Mesenchymal stem cell (in vitro differentiated cells and primary cell): ENCODE results near the gene BABAM2.
"Not testable (repeated sequence)": the region's sequence is repeated elsewhere in the genome, so short reads cannot be mapped to it uniquely, and the experiment has no call there.

Source experiments
- DNase-seq: peaks from one replicate; pipeline ENCODE4 v3.0.0-alpha.2; 2013
- H2AFZ ChIP-seq: one replicate; pipeline ENCODE4 v1.6.1; 2013; ENCODE audit warnings: low read depth, mild to moderate bottlenecking, control low read depth, inconsistent platforms, low read length, moderate library complexity
- H2AK5ac ChIP-seq: 2 replicates; pipeline ENCODE4 v1.6.1; 2013; ENCODE audit warnings: low read length, moderate library complexity, mild to moderate bottlenecking, inconsistent platforms; ENCODE audit not compliant: severe bottlenecking
- H2BK120ac ChIP-seq: one replicate; pipeline ENCODE4 v1.6.1; 2013; ENCODE audit warnings: low read depth, mild to moderate bottlenecking, inconsistent platforms, low read length, moderate library complexity
- H2BK12ac ChIP-seq, 2 experiments: one replicate each; pipeline ENCODE4 v1.6.1; 2013; ENCODE audit warnings: inconsistent platforms in 2 of 2, low read length in 2 of 2, mild to moderate bottlenecking in 2 of 2, moderate library complexity in 2 of 2, control low read depth in 1 of 2
- H2BK15ac ChIP-seq: one replicate; pipeline ENCODE4 v1.6.1; 2013; ENCODE audit warnings: mild to moderate bottlenecking, low read depth, inconsistent platforms; ENCODE audit not compliant: poor library complexity, severe bottlenecking
- H2BK5ac ChIP-seq: 2 replicates; pipeline ENCODE4 v1.6.1; 2013; ENCODE audit warnings: low read depth, mild to moderate bottlenecking, low read length, control low read depth, inconsistent platforms; ENCODE audit not compliant: poor library complexity, severe bottlenecking
- H3K14ac ChIP-seq, 2 experiments: one replicate each; pipeline ENCODE4 v1.6.1; 2013; ENCODE audit warnings: inconsistent platforms in 2 of 2, low read length in 2 of 2, control low read depth in 1 of 2, mild to moderate bottlenecking in 1 of 2, moderate library complexity in 1 of 2
- H3K18ac ChIP-seq, 2 experiments: one replicate each; pipeline ENCODE4 v1.6.1; 2013; ENCODE audit warnings: inconsistent platforms in 2 of 2, low read length in 2 of 2, control low read depth in 1 of 2, low read depth in 1 of 2, mild to moderate bottlenecking in 1 of 2
- H3K23ac ChIP-seq, 2 experiments: one replicate each; pipeline ENCODE4 v1.6.1; 2013; ENCODE audit warnings: inconsistent platforms in 2 of 2, low read length in 2 of 2, mild to moderate bottlenecking in 2 of 2, moderate library complexity in 2 of 2, control low read depth in 1 of 2
- H3K27ac ChIP-seq: 2 replicates; pipeline ENCODE4 v1.5.1; 2013; ENCODE audit warnings: mild to moderate bottlenecking, moderate library complexity, low read length, control low read depth, inconsistent platforms; ENCODE audit not compliant: poor library complexity, severe bottlenecking
- H3K27me3 ChIP-seq, 2 experiments: 2 replicates each; pipeline versions ENCODE4 v1.6.1 to v1.7.0; 2013; ENCODE audit warnings: low read length in 2 of 2, mild to moderate bottlenecking in 2 of 2, moderate library complexity in 2 of 2, control low read depth in 1 of 2, inconsistent platforms in 1 of 2; ENCODE audit not compliant: control insufficient read depth in 1 of 2, insufficient read depth in 1 of 2
- H3K36me3 ChIP-seq, 2 experiments: 2 replicates each; pipeline versions ENCODE4 v1.6.1 to v1.7.0; 2013; ENCODE audit warnings: low read length in 2 of 2, control low read depth in 1 of 2, inconsistent platforms in 1 of 2, low read depth in 1 of 2, mild to moderate bottlenecking in 1 of 2; ENCODE audit not compliant: insufficient read depth in 2 of 2, control insufficient read depth in 1 of 2
- H3K4ac ChIP-seq, 2 experiments: one replicate each; pipeline ENCODE4 v1.6.1; 2013; ENCODE audit warnings: inconsistent platforms in 2 of 2, low read length in 2 of 2, mild to moderate bottlenecking in 2 of 2, moderate library complexity in 2 of 2, control low read depth in 1 of 2, low read depth in 1 of 2
- H3K4me1 ChIP-seq: 2 replicates; pipeline ENCODE4 v1.6.1; 2013; ENCODE audit warnings: low read depth, low read length, control low read depth; ENCODE audit not compliant: control insufficient read depth, insufficient read depth
- H3K4me2 ChIP-seq: 2 replicates; pipeline ENCODE4 v1.6.1; 2013; ENCODE audit warnings: low read length, mild to moderate bottlenecking, inconsistent platforms; ENCODE audit not compliant: poor library complexity, severe bottlenecking
- H3K4me3 ChIP-seq, 2 experiments: 2 replicates each; pipeline versions ENCODE4 v1.5.1 to v1.7.0; 2013; ENCODE audit warnings: low read length in 2 of 2, mild to moderate bottlenecking in 2 of 2, control low read depth in 1 of 2, low read depth in 1 of 2; ENCODE audit not compliant: insufficient read depth in 1 of 2
- H3K79me1 ChIP-seq: replicated peaks from 2 replicates; pipeline ENCODE4 v1.6.1; 2013; ENCODE audit warnings: mild to moderate bottlenecking, control low read depth, low read length, inconsistent platforms; ENCODE audit not compliant: poor library complexity, severe bottlenecking
- H3K9ac ChIP-seq: 2 replicates; pipeline ENCODE4 v1.7.0; 2013; ENCODE audit warnings: mild to moderate bottlenecking, low read length, moderate library complexity
- H3K9me3 ChIP-seq: 2 replicates; pipeline ENCODE4 v1.7.0; 2013; ENCODE audit warnings: mild to moderate bottlenecking, low read length; ENCODE audit not compliant: control insufficient read depth
- H4K8ac ChIP-seq: one replicate; pipeline ENCODE4 v1.6.1; 2013; ENCODE audit warnings: inconsistent platforms, mild to moderate bottlenecking, low read length, moderate library complexity
- H4K91ac ChIP-seq: one replicate; pipeline ENCODE4 v1.6.1; 2013; ENCODE audit warnings: mild to moderate bottlenecking, low read length, inconsistent platforms
- WGBS: methylation state at CpG from one replicate; pipeline ENCODE4 v1.1.7; 2013; ENCODE audit warnings: mixed read lengths; 5-methylcytosine and 5-hydroxymethylcytosine counted together

Gene BABAM2

GRCh38 chr2:27968957-27969356, 78.4 kb downstream of the BABAM2 start:
- not testable (repeated sequence) for H3K4me1 ChIP-seq, H2BK12ac ChIP-seq, H3K27ac ChIP-seq, H2AFZ ChIP-seq, H2BK15ac ChIP-seq, H4K91ac ChIP-seq, H3K4me2 ChIP-seq, H3K23ac ChIP-seq, H3K9ac ChIP-seq, H2BK5ac ChIP-seq, H2AK5ac ChIP-seq, H3K4me3 ChIP-seq, DNase-seq, H3K4ac ChIP-seq, H3K9me3 ChIP-seq, H4K8ac ChIP-seq, H3K36me3 ChIP-seq, H3K27me3 ChIP-seq, H3K14ac ChIP-seq, H2BK120ac ChIP-seq, H3K18ac ChIP-seq
- H3K79me1 ChIP-seq: peaks cover 23% of the 10 kb centered on the region
- 100% methylated on average over 2 of the region's 2 CpGs for WGBS

GRCh38 chr2:27972311-27972710, 81.8 kb downstream of the BABAM2 start:
- no peak for DNase-seq
- Histone ChIP-seq H3K14ac (no peak overlapping the region), H2BK5ac (no peak overlapping the region), H3K36me3 (no peaks in the 10 kb centered on the region), H3K18ac (no peak overlapping the region), H4K91ac (no peak overlapping the region), H3K9me3 (no peaks in the 10 kb centered on the region), H3K9ac (no peak overlapping the region), H3K79me1 (peaks cover 13% of the 10 kb centered on the region), H3K4me2 (no peak overlapping the region), H2AFZ (no peak overlapping the region), H2BK120ac (no peak overlapping the region), H3K4me3 (no peak overlapping the region), H4K8ac (no peak overlapping the region), H2BK12ac (no peak overlapping the region), H3K23ac (no peak overlapping the region), H2BK15ac (no peak overlapping the region), H3K27me3 (no peaks in the 10 kb centered on the region), H2AK5ac (no peak overlapping the region), H3K4ac (no peak overlapping the region), H3K27ac (no peak overlapping the region), H3K4me1 (no peaks in the 10 kb centered on the region)
- WGBS: 100% methylated on average over 1 of the region's 2 CpGs

DNA sequence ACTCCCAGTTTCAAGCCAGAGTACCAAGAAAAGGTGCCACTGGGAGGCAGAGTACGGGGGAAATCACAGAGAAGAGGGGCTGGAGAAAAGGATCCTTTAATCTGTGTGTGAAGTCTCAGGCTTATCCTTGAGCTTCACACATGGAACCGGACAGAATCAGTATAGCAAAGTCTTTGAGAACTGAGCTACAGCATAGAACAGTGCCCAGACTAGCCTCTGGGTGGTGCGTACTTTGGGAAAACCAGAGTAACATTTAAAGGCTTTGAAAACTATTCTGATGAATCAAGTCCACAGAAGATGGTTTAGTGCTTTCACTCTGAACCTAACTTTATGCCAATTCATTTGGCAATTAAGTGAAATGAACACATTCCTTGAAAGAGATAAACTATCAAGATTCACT, 83.1 kb downstream of the BABAM2 start:
- Histone ChIP-seq H2AFZ (no peak overlapping the region), H3K4me3 (no peak overlapping the region)

GRCh38 chr2:27976308-27976707, 85.8 kb downstream of the BABAM2 start:
- H3K4me2 ChIP-seq: no peak overlapping the region
- H3K27ac ChIP-seq: no peak overlapping the region
- H2BK120ac ChIP-seq: no peak overlapping the region
- no peak overlapping the region for H3K4ac ChIP-seq
- H4K91ac ChIP-seq: no peak overlapping the region
- no peak overlapping the region for H2AFZ ChIP-seq
- H2BK5ac ChIP-seq: no peak overlapping the region
- H3K4me3 ChIP-seq: no peak overlapping the region
- H3K14ac ChIP-seq: no peak overlapping the region
- H3K79me1 ChIP-seq: peaks cover 1% of the 10 kb centered on the region
- H2AK5ac ChIP-seq: no peak overlapping the region
- H2BK15ac ChIP-seq: no peak overlapping the region
- no peak overlapping the region for H3K9ac ChIP-seq
- H3K9me3 ChIP-seq: no peaks in the 10 kb centered on the region
- H4K8ac ChIP-seq: no peak overlapping the region
- H3K27me3 ChIP-seq: no peaks in the 10 kb centered on the region
- WGBS: 100% methylated on average over 1 of the region's 1 CpG
- no peak overlapping the region for H3K18ac ChIP-seq
- H3K23ac ChIP-seq: no peak overlapping the region
- no peak for DNase-seq
- H3K36me3 ChIP-seq: no peaks in the 10 kb centered on the region
- H3K4me1 ChIP-seq: no peaks in the 10 kb centered on the region
- no peak overlapping the region for H2BK12ac ChIP-seq

More for the DNA sequence above, 83.1 kb downstream of the BABAM2 start:
- no peak overlapping the region for H3K18ac ChIP-seq
- H3K36me3 ChIP-seq: no peaks in the 10 kb centered on the region
- H3K27me3 ChIP-seq: no peaks in the 10 kb centered on the region
- peaks cover 9% of the 10 kb centered on the region for H3K79me1 ChIP-seq
- DNase-seq: no peak
- no peak overlapping the region for H3K23ac ChIP-seq
- no peak overlapping the region for H2BK5ac ChIP-seq
- no peak overlapping the region for H3K14ac ChIP-seq
- H4K91ac ChIP-seq: no peak overlapping the region
- no peak overlapping the region for H3K9ac ChIP-seq
- no peak overlapping the region for H2AK5ac ChIP-seq
- no peaks in the 10 kb centered on the region for H3K9me3 ChIP-seq
- peak overlapping the region in 1 of 2 experiments; percentile 68 for H3K4ac ChIP-seq
- H2BK15ac ChIP-seq: no peak overlapping the region
- H2BK12ac ChIP-seq: no peak overlapping the region
- WGBS: 79% methylated on average over 3 of the region's 3 CpGs
- no peak overlapping the region for H2BK120ac ChIP-seq
- H4K8ac ChIP-seq: no peak overlapping the region
- H3K4me2 ChIP-seq: no peak overlapping the region
- H3K27ac ChIP-seq: no peak overlapping the region
- H3K4me1 ChIP-seq: no peaks in the 10 kb centered on the region
